GM12892 (cell line): ENCODE results near the gene CPLANE1.

ENCODE experiments used
- DNase-seq: peaks from one replicate; pipeline ENCODE4 v3.0.0; 2011; ENCODE audit not compliant: insufficient read length
- FAIRE-seq: peaks from 2 replicates; lab custom pipeline; 2011; peaks lifted over from hg19 to GRCh38; lab: Jason Lieb, UNC
- POLR2A ChIP-seq: IDR thresholded peaks from 2 replicates; pipeline ENCODE4 v1.6.1; 2011; ENCODE audit warnings: low read depth, low read length, control low read depth
- POLR2AphosphoS5 ChIP-seq: IDR thresholded peaks from 2 replicates; pipeline ENCODE4 v1.6.1; 2011; ENCODE audit warnings: low read depth, low read length, control low read depth
- TAF1 ChIP-seq: IDR thresholded peaks from 2 replicates; pipeline ENCODE4 v1.6.1; 2011; ENCODE audit warnings: low read depth, mild to moderate bottlenecking, control low read depth, low read length, borderline replicate concordance

CPLANE1 gene

GRCh38 chr5:37198842-37199241, 50.3 kb downstream of the CPLANE1 start:
- DNase-seq (no peak), FAIRE-seq (no peak)

DNA sequence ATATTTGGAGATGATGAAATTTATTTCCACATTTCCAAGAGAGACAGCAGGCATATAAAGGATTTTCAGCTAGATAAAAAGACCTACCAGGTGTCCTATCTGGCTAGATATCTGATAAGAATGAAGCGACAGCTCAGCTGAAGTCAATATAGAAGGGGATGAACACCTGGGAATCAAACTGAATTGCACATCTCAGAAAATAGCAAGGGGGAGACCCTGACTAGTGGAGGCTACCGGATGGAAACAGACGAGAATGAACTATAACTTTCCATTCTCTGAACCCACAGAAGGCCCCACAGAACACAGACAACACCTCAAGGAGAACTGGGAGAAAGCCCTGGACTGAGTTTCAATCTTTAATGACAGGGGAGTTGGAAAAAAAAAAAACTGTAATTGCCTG, 51.1 kb downstream of the CPLANE1 start:
- DNase-seq (no peak), FAIRE-seq (peak; percentile 57)
- no peak for TF ChIP-seq POLR2AphosphoS5
- TF ChIP-seq POLR2A: no peak
- TF ChIP-seq TAF1: no peak

More at GRCh38 chr5:37198842-37199241, 50.3 kb downstream of the CPLANE1 start:
- TF ChIP-seq POLR2AphosphoS5 (no peak), TAF1 (no peak), POLR2A (no peak)

DNA sequence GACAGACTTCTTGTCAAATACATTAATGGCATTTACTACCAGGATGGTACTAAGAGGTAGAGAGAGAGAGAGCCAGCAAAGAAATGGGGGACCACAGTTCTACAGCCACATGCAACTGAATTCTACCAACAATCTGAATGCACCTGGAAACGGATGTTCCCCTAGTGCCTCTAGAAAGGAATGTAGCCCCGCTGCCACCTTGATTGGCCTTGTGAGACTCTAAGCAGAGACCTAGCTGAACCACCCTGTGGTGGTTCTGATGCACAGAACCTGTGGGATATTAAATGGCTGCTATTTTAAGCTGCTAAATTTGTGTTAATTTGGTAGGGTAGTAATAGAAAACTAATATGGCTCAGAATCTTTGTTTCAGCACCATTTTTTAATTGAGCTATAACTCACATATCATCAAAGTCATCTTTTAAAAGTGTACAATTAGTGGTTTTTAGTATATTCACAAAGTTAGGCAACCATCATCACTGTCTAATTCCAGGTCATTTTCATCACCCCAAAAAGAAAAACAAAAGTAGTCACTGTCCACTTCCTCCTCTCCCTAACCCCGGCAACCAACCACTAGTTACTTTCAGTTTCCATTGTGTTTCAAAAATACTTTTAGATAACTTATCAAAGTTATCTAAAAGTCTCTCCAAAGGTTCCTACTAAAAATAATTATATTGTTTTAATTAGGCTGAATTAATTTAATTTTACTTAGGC, 51.7 kb downstream of the CPLANE1 start:
- FAIRE-seq (peak; percentile 36), DNase-seq (no peak)
- TF ChIP-seq POLR2A: no peak
- no peak for TF ChIP-seq POLR2AphosphoS5
- no peak for TF ChIP-seq TAF1

- no peak for FAIRE-seq
- DNase-seq: no peak
- TF ChIP-seq POLR2A (no peak), TAF1 (no peak), POLR2AphosphoS5 (no peak)
These were observed 58.6 kb downstream of the CPLANE1 start for GRCh38 chr5:37190592-37190991.

DNA sequence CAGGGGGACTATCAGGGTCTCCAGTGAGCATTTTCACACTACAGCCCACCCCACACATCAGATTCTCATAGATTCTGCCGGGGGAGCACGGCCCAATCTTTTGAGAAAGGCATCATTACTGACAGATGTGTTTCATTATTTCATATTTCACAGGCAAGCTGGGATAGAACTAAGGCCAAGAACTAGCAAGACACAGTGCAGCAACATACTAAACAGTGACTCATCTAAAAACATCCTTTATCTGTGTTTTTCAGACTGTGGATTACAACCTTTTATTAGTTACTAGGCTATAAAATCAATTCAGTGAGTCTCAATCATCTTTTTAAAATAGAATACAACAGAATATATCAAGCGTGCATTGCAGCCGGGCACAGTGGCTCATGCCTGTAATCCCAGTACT, 59.8 kb downstream of the CPLANE1 start:
- no peak for FAIRE-seq
- DNase-seq: no peak

DNA sequence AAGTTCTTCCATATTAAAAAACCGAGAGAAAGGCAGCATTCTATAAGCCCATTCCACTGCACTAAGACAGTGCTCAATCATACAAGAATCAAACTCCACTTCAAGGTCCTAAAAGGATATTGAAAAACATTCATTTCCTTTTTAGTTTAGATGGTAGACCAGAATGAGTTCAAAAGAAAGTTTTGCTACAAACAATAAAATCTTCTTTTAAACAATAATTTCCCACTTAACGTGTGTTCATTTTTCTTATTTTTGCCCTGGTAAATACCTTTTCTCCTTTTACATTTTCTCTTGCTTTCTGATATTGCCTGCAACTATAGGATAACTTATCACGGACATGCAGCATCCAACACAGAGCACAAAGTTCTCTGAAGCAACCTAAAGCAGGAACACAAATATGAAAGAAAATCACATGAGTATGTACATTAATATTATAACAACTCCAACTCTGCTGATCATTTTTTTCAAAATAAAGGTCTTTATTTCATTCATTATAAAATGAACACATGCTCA, 61.7 kb downstream of the CPLANE1 start:
- no peak for FAIRE-seq
- no peak for DNase-seq
- TF ChIP-seq POLR2A (no peak), TAF1 (no peak), POLR2AphosphoS5 (no peak)

More for the DNA sequence above, 59.8 kb downstream of the CPLANE1 start:
- TF ChIP-seq POLR2A (no peak), POLR2AphosphoS5 (no peak), TAF1 (no peak)

DNA sequence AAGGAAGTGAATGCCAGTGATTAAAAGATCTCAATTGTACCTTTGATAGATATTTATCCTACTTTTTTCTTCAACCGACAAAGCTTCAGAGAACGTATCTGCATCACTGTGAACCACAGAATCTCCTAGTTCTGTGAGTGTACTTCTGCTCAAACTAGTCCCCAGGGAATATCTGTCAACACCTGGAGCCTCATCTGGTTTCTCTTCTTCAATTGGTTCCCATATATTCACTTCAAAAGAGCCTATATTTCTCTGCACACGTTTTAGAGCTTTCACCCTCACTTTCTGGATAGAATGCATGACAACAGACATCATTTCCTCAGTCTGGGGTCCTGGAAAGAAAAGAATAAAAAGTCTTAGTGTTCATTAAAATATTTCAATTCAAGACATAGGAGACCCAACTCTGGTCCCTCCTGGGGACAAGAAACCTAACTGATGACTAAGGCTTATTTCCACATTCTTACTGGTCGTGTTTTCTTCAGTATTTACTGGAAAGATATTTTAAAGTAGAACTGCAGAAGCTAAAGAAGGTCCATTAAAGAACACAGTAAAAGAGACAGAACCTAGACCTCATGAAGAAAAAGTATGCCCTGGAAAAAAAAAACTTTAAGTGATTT, 64.3 kb downstream of the CPLANE1 start:
- DNase-seq: no peak
- TF ChIP-seq TAF1 (no peak), POLR2A (no peak), POLR2AphosphoS5 (no peak)
- FAIRE-seq: no peak

GRCh38 chr5:37182667-37183066, 66.5 kb downstream of the CPLANE1 start:
- DNase-seq: no peak
- peak; percentile 17 for FAIRE-seq
- TF ChIP-seq POLR2AphosphoS5 (no peak), POLR2A (no peak), TAF1 (no peak)

DNA sequence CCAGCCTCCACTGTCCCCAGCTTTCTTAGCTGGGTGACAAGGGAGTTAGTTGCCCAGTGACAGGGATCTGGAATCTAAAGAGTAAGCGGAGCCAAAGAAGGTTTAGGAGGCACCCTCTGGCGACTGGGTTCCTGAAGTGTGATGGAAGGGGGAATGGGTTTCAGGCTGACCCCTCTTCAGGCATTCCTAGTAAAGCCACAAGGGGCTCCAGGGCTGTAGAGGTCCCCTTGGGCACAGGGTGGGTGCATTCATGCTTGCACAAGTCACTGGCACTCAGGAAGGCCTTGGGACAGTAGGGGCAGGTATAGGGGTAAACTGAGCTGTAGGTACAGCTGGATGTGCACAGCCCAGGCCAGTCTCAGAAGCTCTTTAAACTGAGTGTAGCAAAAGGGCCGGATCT, 74.2 kb downstream of the CPLANE1 start:
- TF ChIP-seq POLR2A (no peak), POLR2AphosphoS5 (no peak), TAF1 (no peak)
- FAIRE-seq: no peak
- no peak for DNase-seq

GRCh38 chr5:37172957-37173356, 76.2 kb downstream of the CPLANE1 start:
- TF ChIP-seq POLR2AphosphoS5 (no peak), TAF1 (no peak), POLR2A (no peak)
- FAIRE-seq: no peak
- DNase-seq: no peak

DNA sequence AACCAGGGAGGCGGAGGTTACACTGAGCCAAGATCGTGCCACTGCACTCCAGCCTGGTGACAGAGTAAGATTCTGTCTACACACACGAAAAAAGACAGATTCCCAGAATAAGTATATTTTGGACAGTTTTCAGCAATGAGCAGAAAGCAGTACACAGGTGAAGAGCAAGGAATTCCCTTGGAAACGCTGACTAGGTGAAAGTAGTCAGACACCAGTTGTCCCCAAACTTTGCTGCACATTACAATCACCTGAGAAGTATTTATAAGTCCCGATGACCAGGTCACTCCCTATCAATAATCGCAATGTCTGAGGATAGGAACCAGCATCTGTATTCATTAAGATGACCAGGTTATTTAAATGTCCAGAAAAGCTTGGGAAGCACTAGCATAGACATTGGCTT, 78.3 kb downstream of the CPLANE1 start:
- FAIRE-seq (no peak), DNase-seq (no peak)
- TF ChIP-seq POLR2AphosphoS5 (no peak), POLR2A (no peak), TAF1 (no peak)

- TF ChIP-seq POLR2AphosphoS5: no peak
- DNase-seq (no peak), FAIRE-seq (no peak)
These were observed 83.0 kb downstream of the CPLANE1 start for GRCh38 chr5:37166197-37166596.

DNA sequence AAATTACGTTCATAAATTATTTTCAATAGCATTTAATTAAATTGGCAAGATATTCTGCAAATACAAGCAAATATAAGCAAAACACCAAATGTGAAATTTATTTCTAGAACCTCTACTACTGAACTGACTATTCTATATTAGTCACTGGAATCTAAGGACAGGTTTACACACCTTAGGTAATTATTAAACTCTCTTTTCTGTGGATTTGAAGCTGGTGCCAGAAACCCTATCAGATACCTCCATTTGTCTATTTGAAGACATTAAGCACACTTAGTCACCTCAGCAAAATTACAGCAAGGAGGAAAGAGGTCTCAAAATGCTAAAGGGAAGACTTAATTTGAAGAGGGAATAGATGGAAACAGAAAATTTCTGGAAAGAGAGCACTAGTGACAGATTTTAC, 83.4 kb downstream of the CPLANE1 start:
- no peak for FAIRE-seq
- no peak for DNase-seq
- TF ChIP-seq POLR2AphosphoS5 (no peak), POLR2A (no peak), TAF1 (no peak)
